Mesothelial cell of epicardium (in vitro differentiated cells): ENCODE data around the gene FBXO11. TPM values are rescaled to one million over a fixed set of nuclear protein-coding genes. Genes with fewer than 3 reads are reported as not detected.

Experiments used
- DNase-seq, 2 experiments: peaks; one replicate each; pipeline ENCODE4 v3.0.0; 2021; ENCODE audit warnings: low spot score in 2 of 2; ENCODE audit not compliant: unreplicated experiment in 2 of 2
- H3K27ac Mint-ChIP-seq: 2 replicates; pipeline ENCODE4 v1.8.0; 2021; ENCODE audit warnings: mixed read lengths
- H3K27me3 Mint-ChIP-seq: 2 replicates; pipeline ENCODE4 v1.8.0; 2021; ENCODE audit warnings: low read depth, mixed read lengths
- H3K36me3 Mint-ChIP-seq: 2 replicates; pipeline ENCODE4 v1.8.0; 2021; ENCODE audit warnings: mixed read lengths
- H3K4me1 Mint-ChIP-seq: 2 replicates; pipeline ENCODE4 v1.8.0; 2021; ENCODE audit warnings: mixed read lengths
- H3K4me3 Mint-ChIP-seq: 2 replicates; pipeline ENCODE4 v1.8.0; 2021; ENCODE audit warnings: mild to moderate bottlenecking, moderate library complexity, mixed read lengths
- H3K9me3 Mint-ChIP-seq: 2 replicates; pipeline ENCODE4 v1.8.0; 2021; ENCODE audit warnings: mixed read lengths
- CTCF ChIP-seq: fragments of 200-600 bp; sonication (generic); IDR thresholded peaks from one replicate; pipeline ENCODE4 v1.5.0; 2021; ENCODE audit warnings: antibody characterized with exemption; ENCODE audit not compliant: unreplicated experiment
- total RNA-seq: library from RNA; stranded (reverse); gene quantifications from 3 replicates; pipeline ENCODE4 v1.2.1, GENCODE V29; 2021

FBXO11 gene
- total RNA-seq, 1 donor from 2014 or later: 102 TPM

GRCh38 chr2:47774567-47774966, 131.7 kb downstream of the FBXO11 start:
- no peak for DNase-seq
- no peaks in the 10 kb centered on the region for H3K9me3 Mint-ChIP-seq
- H3K27me3 Mint-ChIP-seq: no peaks in the 10 kb centered on the region
- TF ChIP-seq CTCF: no peak
- H3K36me3 Mint-ChIP-seq: no peaks in the 10 kb centered on the region
- H3K4me3 Mint-ChIP-seq: no peak overlapping the region
- peaks cover 16% of the 10 kb centered on the region for H3K4me1 Mint-ChIP-seq
- H3K27ac Mint-ChIP-seq: no peak overlapping the region

- Mint-ChIP-seq H3K4me3 (no peak overlapping the region), H3K9me3 (no peaks in the 10 kb centered on the region), H3K27me3 (no peaks in the 10 kb centered on the region), H3K4me1 (peaks cover 11% of the 10 kb centered on the region), H3K27ac (no peak overlapping the region), H3K36me3 (no peaks in the 10 kb centered on the region)
- no peak for DNase-seq
- TF ChIP-seq CTCF: no peak
Observed at GRCh38 chr2:47772343-47772742, 134.0 kb downstream of the FBXO11 start.

GRCh38 chr2:47771211-47771610, 135.1 kb downstream of the FBXO11 start:
- Mint-ChIP-seq H3K36me3 (no peaks in the 10 kb centered on the region), H3K27me3 (no peaks in the 10 kb centered on the region), H3K27ac (no peak overlapping the region), H3K4me1 (peaks cover 3% of the 10 kb centered on the region), H3K4me3 (no peak overlapping the region), H3K9me3 (no peaks in the 10 kb centered on the region)
- TF ChIP-seq CTCF: no peak
- DNase-seq: no peak

GRCh38 chr2:47769318-47769717, 137.0 kb downstream of the FBXO11 start:
- H3K27ac Mint-ChIP-seq: no peak overlapping the region

GRCh38 chr2:47767880-47768609, 138.3 kb downstream of the FBXO11 start:
- Mint-ChIP-seq H3K4me3 (no peak overlapping the region), H3K27me3 (no peaks in the 10 kb centered on the region), H3K9me3 (no peaks in the 10 kb centered on the region), H3K4me1 (peaks cover 3% of the 10 kb centered on the region), H3K27ac (no peak overlapping the region), H3K36me3 (no peaks in the 10 kb centered on the region)
- peak; percentile 61 to 91 for DNase-seq
- peak; percentile 99 for TF ChIP-seq CTCF

More at GRCh38 chr2:47769318-47769717, 137.0 kb downstream of the FBXO11 start:
- TF ChIP-seq CTCF: no peak
- Mint-ChIP-seq H3K36me3 (no peaks in the 10 kb centered on the region), H3K9me3 (no peaks in the 10 kb centered on the region), H3K4me3 (no peak overlapping the region), H3K4me1 (peaks cover 3% of the 10 kb centered on the region), H3K27me3 (no peaks in the 10 kb centered on the region)
- DNase-seq: no peak
